HG03575 (cell line): ENCODE results near the gene RANBP2.

Experiments used
- ATAC-seq: cut with Tn5 transposase; IDR thresholded peaks from one replicate; pipeline ENCODE4 v1.9.1; 2021; ENCODE audit not compliant: unreplicated experiment, insufficient number of reproducible peaks, low FRiP score; ENCODE audit errors: extremely low read depth

The RANBP2 gene

GRCh38 chr2:108825736-108826135 is 106.5 kb downstream of the RANBP2 start:
- ATAC-seq: no peak

GRCh38 chr2:108829578-108830310 is 110.5 kb downstream of the RANBP2 start:
- no peak for ATAC-seq

DNA sequence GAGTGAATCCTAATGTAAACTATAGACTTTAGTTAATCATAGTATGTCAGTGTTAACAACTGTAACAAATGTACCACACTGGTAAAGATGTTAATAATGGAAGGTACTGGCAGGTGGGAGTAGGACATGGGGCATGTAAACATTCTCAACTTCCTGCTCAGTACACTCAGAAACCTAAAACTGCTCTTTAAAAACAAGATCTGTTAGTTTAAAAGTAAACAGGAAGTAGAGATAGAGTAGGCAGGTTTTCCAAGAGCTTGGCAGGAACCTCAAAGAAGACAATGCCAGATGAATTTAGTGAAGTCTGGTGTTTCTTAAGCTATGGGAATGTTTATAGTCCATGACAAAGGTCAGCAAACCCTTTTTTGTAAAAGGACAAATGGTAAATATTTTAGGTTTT is 113.9 kb downstream of the RANBP2 start:
- ATAC-seq: no peak

- no peak for ATAC-seq
Measured at GRCh38 chr2:108834620-108835019, 115.3 kb downstream of the RANBP2 start.

DNA sequence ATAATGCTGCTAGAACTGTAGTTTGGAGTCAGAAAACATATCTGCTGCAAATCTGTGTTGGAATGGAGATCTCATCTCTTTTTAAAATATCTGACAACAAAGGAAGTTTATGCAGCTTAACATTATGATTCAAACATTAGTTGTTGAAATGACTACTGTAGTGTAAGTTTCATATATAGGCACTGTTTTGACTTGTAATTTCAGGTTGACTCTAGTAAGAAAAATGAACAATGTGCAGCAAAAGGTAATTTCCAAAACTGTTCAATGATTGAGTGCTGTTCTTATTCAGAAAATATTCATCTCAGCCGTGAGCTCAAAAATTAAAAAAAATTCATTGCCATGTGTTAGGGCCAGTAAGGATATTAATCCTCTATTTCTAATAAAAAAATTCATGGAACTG is 115.8 kb downstream of the RANBP2 start:
- ATAC-seq: no peak
